LNCaP clone FGC (cell line): ENCODE results near the gene SACM1L.
A peak's percentile ranks its signal among the peaks of the same experiment; 100 is the strongest.

ENCODE experiments used
- DNase-seq: peaks from one replicate; pipeline ENCODE4 v3.0.0-alpha.2; 2011; ENCODE audit warnings: low read depth
- H3K4me3 ChIP-seq: 2 replicates; pipeline ENCODE4 v1.5.1; 2011; ENCODE audit warnings: mild to moderate bottlenecking, low read depth, low read length, control low read depth
- CTCF ChIP-seq: IDR thresholded peaks from 2 replicates; pipeline ENCODE4 v1.5.1; 2012; ENCODE audit warnings: mild to moderate bottlenecking; ENCODE audit not compliant: control insufficient read depth, insufficient read depth; ENCODE audit errors: extremely low read depth

Gene SACM1L

GRCh38 chr3:45758871-45759270 lies 69.7 kb downstream of the SACM1L start:
- TF ChIP-seq CTCF: no peak
- DNase-seq: no peak
- no peak overlapping the region for H3K4me3 ChIP-seq

- no peak for DNase-seq
- no peak for TF ChIP-seq CTCF
- no peak overlapping the region for H3K4me3 ChIP-seq
Observed at GRCh38 chr3:45759851-45760250, 70.7 kb downstream of the SACM1L start.

DNA sequence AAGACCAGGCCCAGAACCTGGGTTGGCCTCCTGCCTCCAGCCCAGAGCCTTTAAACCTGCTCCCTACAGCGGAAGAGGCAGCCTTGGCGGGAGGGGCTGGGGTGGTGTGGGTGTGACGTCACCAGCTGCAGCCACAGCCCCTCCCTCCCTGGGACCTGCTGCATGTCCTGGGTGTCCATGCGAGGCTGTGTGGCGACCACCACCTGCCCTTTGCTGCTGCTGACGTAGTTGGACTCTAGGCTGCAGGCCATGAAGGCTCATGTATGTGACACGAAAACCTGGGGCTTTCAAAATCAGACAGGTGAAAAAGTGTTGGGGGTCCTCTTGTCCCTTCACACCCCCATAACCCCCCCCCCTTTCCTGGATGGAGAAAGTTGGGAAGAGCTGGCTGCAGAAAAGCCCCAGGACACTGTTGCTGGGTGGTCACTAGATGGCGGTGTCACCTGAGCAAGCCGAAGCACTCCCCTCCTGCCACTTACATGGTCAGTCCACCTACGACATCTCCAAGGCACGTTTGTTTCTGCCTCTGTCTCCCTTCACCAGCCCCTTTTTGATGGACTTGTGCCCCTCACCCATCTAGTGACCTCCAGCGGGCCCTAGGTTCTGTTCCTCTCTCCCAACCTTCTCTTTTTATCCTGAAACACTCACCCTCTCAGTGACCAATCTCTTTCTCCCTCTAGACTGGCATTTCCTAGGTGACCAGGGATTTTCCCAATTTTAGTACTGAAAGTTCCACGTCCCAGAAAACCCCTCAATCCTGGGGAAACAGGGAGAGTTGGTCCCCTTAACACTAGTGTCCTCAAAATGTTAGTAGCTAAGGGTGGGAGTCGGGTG lies 71.9 kb downstream of the SACM1L start:
- no peak overlapping the region for H3K4me3 ChIP-seq
- TF ChIP-seq CTCF: peak; percentile 86
- DNase-seq: peak; percentile 19

GRCh38 chr3:45761831-45762230 lies 72.6 kb downstream of the SACM1L start:
- no peak for TF ChIP-seq CTCF
- no peak overlapping the region for H3K4me3 ChIP-seq
- no peak for DNase-seq

DNA sequence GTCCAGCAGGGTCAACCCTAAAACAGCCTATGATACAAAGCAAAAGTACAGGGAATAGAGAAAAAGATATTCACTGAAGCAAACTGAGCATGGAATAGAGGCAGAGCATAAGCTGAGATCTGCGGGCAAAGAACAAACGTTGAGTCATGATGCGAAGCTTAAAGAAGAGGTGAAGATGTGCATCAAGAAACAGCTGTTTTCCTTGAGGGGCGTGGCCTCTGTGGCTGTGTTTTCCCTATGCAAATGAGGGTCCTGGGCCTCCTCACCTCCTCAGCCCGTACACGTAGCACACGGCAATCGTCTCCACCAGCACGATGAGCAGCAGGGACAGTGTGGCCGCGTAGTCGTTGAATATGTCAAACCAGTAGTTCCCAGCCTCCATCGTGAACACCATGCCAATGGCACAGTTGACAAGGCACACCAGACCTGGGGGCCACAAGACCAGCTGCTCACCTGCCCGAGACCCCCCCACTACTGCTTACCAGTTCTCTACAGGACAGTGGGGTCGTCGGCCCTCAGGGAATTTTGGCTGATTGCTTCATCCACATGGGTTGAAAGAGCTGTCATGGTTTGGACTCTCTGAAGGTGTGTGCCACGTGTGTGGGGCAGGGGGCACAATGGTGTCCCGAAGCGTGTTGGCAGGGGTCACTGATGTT lies 73.6 kb downstream of the SACM1L start:
- H3K4me3 ChIP-seq: no peak overlapping the region
- DNase-seq: no peak
- no peak for TF ChIP-seq CTCF

DNA sequence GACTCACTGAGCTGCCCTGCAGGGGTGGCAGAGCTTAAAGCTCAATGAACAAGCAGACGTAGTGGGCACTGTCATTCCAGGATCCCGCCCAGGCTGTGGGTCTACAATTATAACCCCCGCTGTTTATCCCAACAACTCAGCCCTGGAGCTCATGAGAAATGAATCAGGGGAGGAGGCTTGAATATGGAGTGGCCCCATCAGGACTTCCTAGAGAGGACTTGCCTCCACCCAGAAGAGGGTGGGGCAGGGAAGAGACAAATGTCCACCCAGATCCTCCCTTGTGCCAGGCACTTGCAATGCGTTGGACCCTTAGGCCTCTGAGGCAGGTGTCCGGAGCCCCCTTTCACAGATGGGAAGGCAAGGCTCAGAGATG lies 74.1 kb downstream of the SACM1L start:
- no peak for TF ChIP-seq CTCF
- no peak overlapping the region for H3K4me3 ChIP-seq
- no peak for DNase-seq
